Psoas muscle (tissue), 8 donors: ENCODE data around the gene MED15. TPM values are rescaled to one million over a fixed set of nuclear protein-coding genes. Genes with fewer than 3 reads are reported as not detected.

Experiments used
- ATAC-seq, 4 donors: fragments of 200-7000 bp; cut with Tn5 transposase; one replicate each; pipeline ENCODE4 v1.9.1; 2020; ENCODE audit warnings: moderate library complexity in 3 of 4, mild to moderate bottlenecking in 2 of 4
- DNase-seq, 2 donors: peaks; one replicate each; pipeline ENCODE4 v3.0.0-alpha.2; 2020
- H3K27ac ChIP-seq: fragments of 200-600 bp; one replicate; pipeline ENCODE4 v1.8.0; 2022
- H3K27me3 ChIP-seq, 3 donors: fragments of 200-600 bp in 1 of 3; one replicate each; pipeline versions ENCODE4 v1.6.1 to v1.8.0; 2013 to 2022; ENCODE audit warnings: low read length in 2 of 3, mild to moderate bottlenecking in 2 of 3, moderate library complexity in 1 of 3; ENCODE audit not compliant: insufficient read depth in 3 of 3
- H3K36me3 ChIP-seq, 2 donors: fragments of 200-600 bp in 1 of 2; one replicate each; pipeline versions ENCODE4 v1.6.1 to v1.8.0; 2013 to 2022; ENCODE audit warnings: low read depth in 1 of 2, mild to moderate bottlenecking in 1 of 2, moderate library complexity in 1 of 2; ENCODE audit not compliant: insufficient read depth in 1 of 2
- H3K4me1 ChIP-seq: fragments of 200-600 bp; one replicate; pipeline ENCODE4 v1.8.0; 2022
- H3K4me3 ChIP-seq: fragments of 200-600 bp; one replicate; pipeline ENCODE4 v1.8.0; 2022; ENCODE audit warnings: mild to moderate bottlenecking
- H3K9me3 ChIP-seq: fragments of 200-600 bp; one replicate; pipeline ENCODE4 v1.8.0; 2022
- WGBS, 3 donors: extraction: QIAGEN DNeasy Blood & Tissue Kit; methylation state at CpG; one replicate each; pipeline versions ENCODE4 v1.1.6 to v1.1.7; 2013; 5-methylcytosine and 5-hydroxymethylcytosine counted together
- intact Hi-C, 2 donors: fragments of 100-400 bp; cut with DNase I; formaldehyde crosslinking; loops; one replicate each; pipeline versions ENCODE4 v1.11.0 to v1.14.2; 2022
- polyA plus RNA-seq, 3 donors: library from polyadenylated mRNA; stranded (reverse); fragments of 200-250 nt; gene quantifications; one replicate each; pipeline ENCODE4 v1.2.3, GENCODE V29; 2013
- total RNA-seq, 4 donors: library from RNA; stranded (reverse); fragmentation: NEBNext Ultra II Directional in 2 of 4; extraction: Animal tissue kit (Norgen Biotek cat#: 25700) in 2 of 4; gene quantifications; one replicate each; pipeline versions ENCODE4 v1.2.1 to v1.2.4, GENCODE V29; 2021 to 2023
- TF ChIP-seq, protein P1 (sequence below): fragments of 200-600 bp; IDR thresholded peaks from one replicate; pipeline ENCODE4 v1.8.0; 2022; ENCODE audit warnings: antibody characterized with exemption
- donor health status: healthy with polysubstance abuse.
- donor health status: DM: no; HTN: no; CAD: no; lungs with moderate emphysema.
- donor health status: Bipolar disorder and iron deficiency.
- donor health status: healthy.
- donor health status: DM: yes; HTN: yes; CAD: no.
- donor health status: DM: no; HTN: no; CAD: no.
- donor health status: DM: no; HTN: no; CAD: no.
- donor health status: DM: yes; HTN: yes; CAD: no.

Gene MED15
- total and polyA plus RNA-seq, 7 donors, result 33.8 to 94.8 (median 59.7) TPM

- H3K27me3 ChIP-seq, result no peaks in the 10 kb centered on the region
- TF ChIP-seq, protein P1, sequence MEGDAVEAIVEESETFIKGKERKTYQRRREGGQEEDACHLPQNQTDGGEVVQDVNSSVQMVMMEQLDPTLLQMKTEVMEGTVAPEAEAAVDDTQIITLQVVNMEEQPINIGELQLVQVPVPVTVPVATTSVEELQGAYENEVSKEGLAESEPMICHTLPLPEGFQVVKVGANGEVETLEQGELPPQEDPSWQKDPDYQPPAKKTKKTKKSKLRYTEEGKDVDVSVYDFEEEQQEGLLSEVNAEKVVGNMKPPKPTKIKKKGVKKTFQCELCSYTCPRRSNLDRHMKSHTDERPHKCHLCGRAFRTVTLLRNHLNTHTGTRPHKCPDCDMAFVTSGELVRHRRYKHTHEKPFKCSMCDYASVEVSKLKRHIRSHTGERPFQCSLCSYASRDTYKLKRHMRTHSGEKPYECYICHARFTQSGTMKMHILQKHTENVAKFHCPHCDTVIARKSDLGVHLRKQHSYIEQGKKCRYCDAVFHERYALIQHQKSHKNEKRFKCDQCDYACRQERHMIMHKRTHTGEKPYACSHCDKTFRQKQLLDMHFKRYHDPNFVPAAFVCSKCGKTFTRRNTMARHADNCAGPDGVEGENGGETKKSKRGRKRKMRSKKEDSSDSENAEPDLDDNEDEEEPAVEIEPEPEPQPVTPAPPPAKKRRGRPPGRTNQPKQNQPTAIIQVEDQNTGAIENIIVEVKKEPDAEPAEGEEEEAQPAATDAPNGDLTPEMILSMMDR, result no peak
- ATAC-seq (peak in 1 of 4 donors; percentile 4), DNase-seq (no peak)
- no peaks in the 10 kb centered on the region for H3K9me3 ChIP-seq
- WGBS, 3 donors, result 28 to 33% (median 29%) methylated on average over 10 of the region's 10 CpGs
- intact Hi-C loops, result loop anchor here in 1 of 2 donors (5.0 kb wide), 1 partner anchor 63 kb away; no protein-coding TSS in a partner anchor
- H3K4me1 ChIP-seq, result peaks cover 33% of the 10 kb centered on the region
- peaks cover 1 to 2% of the 10 kb centered on the region in 2 donors for H3K36me3 ChIP-seq
- H3K27ac ChIP-seq, result peak overlapping the region; percentile 95
- peak overlapping the region; percentile 83 for H3K4me3 ChIP-seq
Measured at GRCh38 chr22:20508815-20509271, 1.4 kb downstream of the MED15 start.

DNA sequence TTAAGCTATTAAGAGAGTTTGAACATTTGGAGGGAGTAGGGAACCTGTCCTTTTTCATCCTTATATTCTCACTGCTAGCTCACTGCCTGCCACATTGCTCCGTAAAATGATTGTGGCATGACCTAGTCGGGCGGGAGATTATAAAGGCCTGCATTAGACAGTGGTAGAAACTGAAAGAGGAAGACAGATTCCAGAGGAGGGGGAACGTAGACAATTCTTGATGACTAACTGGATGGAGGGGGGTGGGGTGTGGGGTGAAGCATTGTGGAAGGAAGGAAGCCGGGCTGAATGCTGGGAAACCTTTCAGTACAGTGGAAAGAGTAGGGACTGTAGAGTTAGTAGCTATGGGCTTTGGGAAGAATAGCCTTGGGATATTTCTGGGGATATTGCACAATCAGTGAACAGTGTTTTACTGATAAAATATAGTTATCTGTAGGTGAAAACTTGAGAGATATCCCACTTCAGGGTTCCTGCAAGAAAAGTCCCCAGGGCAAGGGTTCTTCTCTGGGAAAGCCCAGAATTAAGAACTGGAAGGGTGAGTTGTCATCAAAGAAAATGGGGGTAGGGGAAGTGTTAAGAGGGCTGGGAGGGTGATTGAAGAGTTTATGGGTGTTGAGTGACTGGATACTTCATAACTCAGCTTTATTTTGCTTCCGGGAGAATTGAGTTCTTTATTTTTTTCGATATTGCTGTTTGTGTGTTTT, 2.1 kb downstream of the MED15 start:
- 24 to 31% (median 29%) methylated on average over 7 of the region's 7 CpGs for WGBS, 3 donors

DNA sequence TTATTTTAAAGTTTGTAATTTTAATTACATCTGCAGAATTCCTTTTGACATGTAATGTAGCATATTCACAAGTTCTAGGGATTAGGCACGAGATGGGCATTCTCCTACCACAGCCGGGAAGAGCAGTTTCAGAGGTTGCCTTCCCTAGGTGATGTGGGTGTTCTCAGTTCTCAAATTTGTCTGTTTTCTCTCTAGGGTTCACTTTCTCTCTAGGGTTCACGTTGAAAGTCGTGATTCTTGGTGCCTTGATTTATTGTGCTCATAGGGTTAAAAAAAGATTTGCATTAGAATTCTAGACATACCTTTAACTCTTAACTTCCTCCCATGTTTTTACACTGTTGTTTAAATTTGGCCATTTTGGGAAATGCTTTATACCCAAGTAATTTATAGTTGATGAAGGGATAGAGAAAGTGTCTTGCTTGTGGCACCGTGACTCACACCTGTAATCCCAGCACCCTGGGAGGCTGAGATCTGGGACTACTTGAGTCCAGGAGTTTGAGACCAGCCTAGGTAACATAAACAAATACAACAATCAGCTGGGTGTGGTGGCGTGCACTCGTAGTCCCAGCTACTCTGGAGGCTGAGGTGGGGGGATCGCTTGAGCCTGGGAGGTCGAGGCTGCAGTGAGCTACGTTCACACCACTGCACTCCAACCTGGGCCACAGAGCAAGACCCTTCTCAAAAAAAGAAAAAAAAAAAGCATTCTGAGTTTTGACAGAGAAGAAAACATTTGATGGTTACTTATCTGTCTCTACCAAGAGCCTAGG, 3.6 kb downstream of the MED15 start:
- peak overlapping the region; percentile 95 for H3K27ac ChIP-seq
- TF ChIP-seq, protein P1, result no peak
- H3K4me3 ChIP-seq, result no peak overlapping the region
- H3K9me3 ChIP-seq, result no peaks in the 10 kb centered on the region
- ATAC-seq (no peak), DNase-seq (no peak)
- peaks cover 5 to 6% of the 10 kb centered on the region in 2 donors for H3K36me3 ChIP-seq
- H3K4me1 ChIP-seq, result peaks cover 50% of the 10 kb centered on the region
- no peaks in the 10 kb centered on the region for H3K27me3 ChIP-seq
- intact Hi-C loops, result no loop called here
- 73 to 83% (median 79%) methylated on average over 10 of the region's 10 CpGs for WGBS, 3 donors

More for the DNA sequence above, 2.1 kb downstream of the MED15 start:
- peaks cover 5 to 6% of the 10 kb centered on the region in 2 donors for H3K36me3 ChIP-seq
- TF ChIP-seq, protein P1, result no peak
- ATAC-seq (peak; percentile 52 to 69 (median 63)), DNase-seq (peak; percentile 71 to 74)
- H3K27me3 ChIP-seq, result no peaks in the 10 kb centered on the region
- H3K4me3 ChIP-seq, result peak overlapping the region; percentile 83
- H3K4me1 ChIP-seq, result peaks cover 39% of the 10 kb centered on the region
- intact Hi-C loops, result loop anchor here in 1 of 2 donors (5.0 kb wide), 1 partner anchor 63 kb away; no protein-coding TSS in a partner anchor
- H3K9me3 ChIP-seq, result no peaks in the 10 kb centered on the region
- peak overlapping the region; percentile 95 for H3K27ac ChIP-seq

GRCh38 chr22:20511578-20512229, 4.3 kb downstream of the MED15 start:
- DNase-seq (no peak), ATAC-seq (no peak)
- no peaks in the 10 kb centered on the region for H3K27me3 ChIP-seq
- WGBS, 3 donors, result 69 to 70% (median 70%) methylated on average over 4 of the region's 4 CpGs
- H3K4me1 ChIP-seq, result peaks cover 53% of the 10 kb centered on the region
- H3K27ac ChIP-seq, result peak overlapping the region; percentile 95
- H3K36me3 ChIP-seq, result peaks cover 5 to 6% of the 10 kb centered on the region in 2 donors
- H3K9me3 ChIP-seq, result no peaks in the 10 kb centered on the region
- no peak overlapping the region for H3K4me3 ChIP-seq
- TF ChIP-seq, protein P1, result no peak
- intact Hi-C loops, result no loop called here
